ENCODE data around the gene LRRC38. TPM values are rescaled to one million over a fixed set of nuclear protein-coding genes. Genes with fewer than 3 reads are reported as not detected.

The LRRC38 gene
- total and polyA plus RNA-seq, 12 donors, result 3.2 to 60.3 (median 9.5) TPM

GRCh38 chr1:13487143-13487868, 26.5 kb downstream of the LRRC38 start:
- Histone ChIP-seq H3K36me3 (replicated peaks in 1 of 2) (no peaks in the 10 kb centered on the region), H3K4me3 (no peak overlapping the region), H3K27me3 (no peaks in the 10 kb centered on the region), H3K4me1 (replicated peaks in 1 of 2) (peaks cover 11 to 12% of the 10 kb centered on the region in 2 donors), H3K9me3 (replicated peaks in 1 of 3) (no peaks in the 10 kb centered on the region), H3K27ac (peak overlapping the region in 3 of 5 donors; percentile 0 to 90 (median 80))
- TF ChIP-seq POLR2A (IDR thresholded peaks at IDR 0.05) (no peak), CTCF (IDR thresholded peaks at IDR 0.05) (no peak)
- intact Hi-C loops (cut with DNase I), result no loop called here
- peak; percentile 52 to 90 (median 72) for DNase-seq
- WGBS, 4 donors, result 38 to 52% (median 46%) methylated on average over 12 to 17 of the region's 17 CpGs

- no peak for TF ChIP-seq POLR2A (IDR thresholded peaks at IDR 0.05)
- no peak for TF ChIP-seq CTCF (IDR thresholded peaks at IDR 0.05)
- Histone ChIP-seq H3K27ac (no peak overlapping the region), H3K4me3 (no peak overlapping the region), H3K9me3 (replicated peaks in 1 of 3) (no peaks in the 10 kb centered on the region), H3K27me3 (no peaks in the 10 kb centered on the region), H3K36me3 (replicated peaks in 1 of 2) (no peaks in the 10 kb centered on the region), H3K4me1 (replicated peaks in 1 of 2) (peaks cover 10 to 11% of the 10 kb centered on the region in 2 donors)
- DNase-seq, result no peak
- 90 to 93% (median 91%) methylated on average over 12 of the region's 12 CpGs for WGBS, 4 donors
- intact Hi-C loops (cut with DNase I), result no loop called here
Measured at GRCh38 chr1:13483946-13484345, 29.9 kb downstream of the LRRC38 start.

GRCh38 chr1:13482600-13482999, 31.2 kb downstream of the LRRC38 start:
- 50 to 71% (median 53%) methylated on average over 3 to 4 of the region's 4 CpGs for WGBS, 4 donors
- Histone ChIP-seq H3K27ac (peak overlapping the region in 1 of 5 donors; percentile 44), H3K4me3 (no peak overlapping the region), H3K4me1 (replicated peaks in 1 of 2) (no peaks in the 10 kb centered on the region), H3K27me3 (no peaks in the 10 kb centered on the region), H3K9me3 (replicated peaks in 1 of 3) (no peaks in the 10 kb centered on the region), H3K36me3 (replicated peaks in 1 of 2) (no peaks in the 10 kb centered on the region)
- intact Hi-C loops (cut with DNase I), result no loop called here
- TF ChIP-seq POLR2A (IDR thresholded peaks at IDR 0.05) (no peak), CTCF (IDR thresholded peaks at IDR 0.05) (no peak)
- no peak for DNase-seq

GRCh38 chr1:13479171-13479856, 34.5 kb downstream of the LRRC38 start:
- no peak for DNase-seq
- Histone ChIP-seq H3K9me3 (replicated peaks in 1 of 3) (no peaks in the 10 kb centered on the region), H3K4me1 (replicated peaks in 1 of 2) (no peaks in the 10 kb centered on the region), H3K27ac (no peak overlapping the region), H3K4me3 (no peak overlapping the region), H3K27me3 (no peaks in the 10 kb centered on the region), H3K36me3 (replicated peaks in 1 of 2) (no peaks in the 10 kb centered on the region)
- 61 to 67% (median 67%) methylated on average over 11 of the region's 11 CpGs for WGBS, 4 donors
- intact Hi-C loops (cut with DNase I), result no loop called here
- TF ChIP-seq CTCF (IDR thresholded peaks at IDR 0.05) (no peak), POLR2A (IDR thresholded peaks at IDR 0.05) (no peak)

Data from adrenal gland (tissue), 12 donors.